MM.1S (cell line): ENCODE results near the gene GCK.

Experiments
- DNase-seq: peaks from one replicate; pipeline ENCODE4 v3.0.0-alpha.2; 2015
- H2AFZ ChIP-seq: fragments of 300-600 bp; sonication (generic); 2 replicates; pipeline ENCODE4 v1.6.0; 2016; ENCODE audit warnings: antibody characterized with exemption, low read length
- H3F3A ChIP-seq: fragments of 300-600 bp; sonication (generic); 2 replicates; pipeline ENCODE4 v1.6.1; 2016; ENCODE audit warnings: mild to moderate bottlenecking, antibody characterized with exemption, low read length, moderate library complexity, mixed read lengths; ENCODE audit not compliant: insufficient read depth
- H3K27ac ChIP-seq: fragments of 300-600 bp; sonication (generic); 2 replicates; pipeline ENCODE4 v1.5.1; 2016; ENCODE audit warnings: mild to moderate bottlenecking, low read length
- H3K27me3 ChIP-seq: fragments of 300-600 bp; sonication (generic); replicated peaks from 2 replicates; pipeline ENCODE4 v1.6.0; 2016; ENCODE audit warnings: low read length; ENCODE audit not compliant: insufficient read depth
- H3K36me3 ChIP-seq: fragments of 300-600 bp; sonication (generic); replicated peaks from 2 replicates; pipeline ENCODE4 v1.6.1; 2016; ENCODE audit warnings: mild to moderate bottlenecking, low read length, mixed read lengths; ENCODE audit not compliant: insufficient read depth
- H3K4me1 ChIP-seq: fragments of 300-600 bp; sonication (generic); 2 replicates; pipeline ENCODE4 v1.6.1; 2016; ENCODE audit warnings: low read length, mixed read lengths
- H3K4me2 ChIP-seq: fragments of 300-600 bp; sonication (generic); 2 replicates; pipeline ENCODE4 v1.6.0; 2016; ENCODE audit warnings: low read depth, low read length
- H3K4me3 ChIP-seq: fragments of 300-600 bp; sonication (generic); 2 replicates; pipeline ENCODE4 v1.5.1; 2016; ENCODE audit warnings: low read length, mixed read lengths
- H3K79me2 ChIP-seq: fragments of 300-600 bp; sonication (generic); 2 replicates; pipeline ENCODE4 v1.6.1; 2016; ENCODE audit warnings: mixed run types, low read length, mixed read lengths
- H3K9ac ChIP-seq: fragments of 300-600 bp; sonication (generic); 2 replicates; pipeline ENCODE4 v1.6.1; 2016; ENCODE audit warnings: low read length, mixed read lengths
- H3K9me2 ChIP-seq: fragments of 300-600 bp; sonication (generic); replicated peaks from 2 replicates; pipeline ENCODE4 v1.6.1; 2016; ENCODE audit warnings: mild to moderate bottlenecking, low read length, mixed read lengths; ENCODE audit not compliant: insufficient read depth
- H3K9me3 ChIP-seq: fragments of 300-600 bp; sonication (generic); replicated peaks from 2 replicates; pipeline ENCODE4 v1.6.1; 2016; ENCODE audit warnings: mild to moderate bottlenecking, low read length, mixed read lengths; ENCODE audit not compliant: insufficient read depth
- H4K20me1 ChIP-seq: fragments of 300-600 bp; sonication (generic); 2 replicates; pipeline ENCODE4 v1.6.1; 2016; ENCODE audit warnings: mild to moderate bottlenecking, low read length, moderate library complexity, mixed read lengths; ENCODE audit not compliant: insufficient read depth
- EZH2 ChIP-seq: fragments of 300-600 bp; sonication (generic); optimal IDR thresholded peaks from 2 replicates; pipeline ENCODE3; 2017; ENCODE audit warnings: low read depth, mild to moderate bottlenecking, antibody characterized with exemption, low read length, mixed read lengths
- EZH2phosphoT487 ChIP-seq: fragments of 300-600 bp; sonication (generic); IDR thresholded peaks from 2 replicates; pipeline ENCODE4 v1.6.1; 2018; ENCODE audit warnings: antibody characterized with exemption, low read length
- TF ChIP-seq, protein P1 (sequence below): fragments of 300-600 bp; sonication (generic); IDR thresholded peaks from 2 replicates; pipeline ENCODE4 v1.5.1; 2016; ENCODE audit warnings: antibody characterized with exemption, low read length, mixed read lengths

The GCK gene

DNA sequence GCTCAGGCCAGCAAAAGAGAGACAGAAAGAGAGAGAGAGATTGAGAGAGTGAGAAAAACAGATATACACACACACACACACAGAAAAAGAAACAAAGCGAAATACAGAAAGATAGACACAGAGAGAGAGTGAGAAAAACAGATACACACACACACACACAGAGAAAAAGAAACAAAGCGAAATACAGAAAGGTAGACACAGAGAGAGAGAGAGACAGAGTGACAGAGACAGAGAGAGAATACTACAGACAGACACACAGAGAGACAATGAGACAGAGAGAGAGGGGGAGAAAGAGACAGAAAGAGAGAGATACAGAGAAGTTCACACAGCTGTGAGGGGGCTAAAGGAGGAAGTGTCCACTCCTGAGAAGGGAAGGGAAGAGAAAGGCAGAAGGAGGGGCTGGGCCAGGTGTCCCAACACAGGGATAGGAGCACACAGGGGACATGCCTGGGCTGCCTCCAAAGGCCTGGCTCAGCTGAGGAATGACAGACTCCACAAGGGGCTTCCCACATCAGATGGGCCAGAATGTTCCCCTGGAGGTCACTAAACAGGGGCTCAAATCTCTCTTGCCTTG is 4.3 kb downstream of the GCK start:
- Histone ChIP-seq H3K27ac (no peak overlapping the region), H3K4me2 (no peak overlapping the region), H2AFZ (no peak overlapping the region)

DNA sequence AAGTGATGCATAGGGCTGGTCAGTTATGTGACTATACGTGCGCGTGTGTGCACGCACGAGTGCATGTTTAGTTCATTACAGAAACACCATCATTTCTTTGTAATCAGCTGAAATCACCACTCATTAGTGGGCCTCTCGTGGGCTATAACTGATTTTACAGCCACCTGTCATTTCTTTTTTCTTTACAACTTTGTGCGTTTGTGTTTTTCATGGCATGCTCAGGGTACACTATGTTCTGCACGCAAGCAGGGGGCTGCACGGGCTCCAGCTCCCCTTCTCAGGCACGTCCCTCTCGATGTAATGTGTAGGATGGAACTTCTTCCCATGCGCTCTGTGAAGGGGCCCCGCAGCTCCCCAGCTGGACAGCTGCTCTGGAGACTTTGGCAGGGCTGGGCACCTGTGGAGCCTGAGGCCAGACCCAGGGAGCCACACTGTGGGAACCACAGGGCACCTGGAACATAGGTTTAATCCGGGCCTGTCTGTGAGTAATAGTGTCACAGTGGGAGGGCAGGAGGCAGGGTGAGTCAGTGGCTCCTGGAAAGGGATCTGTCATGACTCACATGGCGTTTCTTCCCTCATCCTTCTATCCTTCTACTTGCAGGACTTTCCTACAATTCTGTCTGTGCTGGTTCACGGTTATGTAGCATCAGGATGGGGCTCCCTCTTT is 4.9 kb downstream of the GCK start:
- Histone ChIP-seq H3K9me3 (no peaks in the 10 kb centered on the region), H4K20me1 (no peaks in the 10 kb centered on the region), H3K79me2 (no peaks in the 10 kb centered on the region), H3K4me1 (no peaks in the 10 kb centered on the region), H3K4me3 (no peak overlapping the region), H3K4me2 (no peak overlapping the region), H3K27ac (no peak overlapping the region), H3K36me3 (no peaks in the 10 kb centered on the region), H2AFZ (no peak overlapping the region), H3K9ac (no peak overlapping the region), H3F3A (no peaks in the 10 kb centered on the region), H3K9me2 (no peaks in the 10 kb centered on the region), H3K27me3 (no peaks in the 10 kb centered on the region)
- TF ChIP-seq, protein P1, sequence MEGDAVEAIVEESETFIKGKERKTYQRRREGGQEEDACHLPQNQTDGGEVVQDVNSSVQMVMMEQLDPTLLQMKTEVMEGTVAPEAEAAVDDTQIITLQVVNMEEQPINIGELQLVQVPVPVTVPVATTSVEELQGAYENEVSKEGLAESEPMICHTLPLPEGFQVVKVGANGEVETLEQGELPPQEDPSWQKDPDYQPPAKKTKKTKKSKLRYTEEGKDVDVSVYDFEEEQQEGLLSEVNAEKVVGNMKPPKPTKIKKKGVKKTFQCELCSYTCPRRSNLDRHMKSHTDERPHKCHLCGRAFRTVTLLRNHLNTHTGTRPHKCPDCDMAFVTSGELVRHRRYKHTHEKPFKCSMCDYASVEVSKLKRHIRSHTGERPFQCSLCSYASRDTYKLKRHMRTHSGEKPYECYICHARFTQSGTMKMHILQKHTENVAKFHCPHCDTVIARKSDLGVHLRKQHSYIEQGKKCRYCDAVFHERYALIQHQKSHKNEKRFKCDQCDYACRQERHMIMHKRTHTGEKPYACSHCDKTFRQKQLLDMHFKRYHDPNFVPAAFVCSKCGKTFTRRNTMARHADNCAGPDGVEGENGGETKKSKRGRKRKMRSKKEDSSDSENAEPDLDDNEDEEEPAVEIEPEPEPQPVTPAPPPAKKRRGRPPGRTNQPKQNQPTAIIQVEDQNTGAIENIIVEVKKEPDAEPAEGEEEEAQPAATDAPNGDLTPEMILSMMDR = no peak
- TF ChIP-seq EZH2phosphoT487 (no peak), EZH2 (no peak)
- no peak for DNase-seq

More for the DNA sequence above, 4.3 kb downstream of the GCK start:
- Histone ChIP-seq H3K79me2 (no peaks in the 10 kb centered on the region), H3K9me2 (no peaks in the 10 kb centered on the region), H3K4me1 (no peaks in the 10 kb centered on the region), H3K36me3 (no peaks in the 10 kb centered on the region), H3K9me3 (no peaks in the 10 kb centered on the region), H3F3A (no peaks in the 10 kb centered on the region), H3K4me3 (no peak overlapping the region), H4K20me1 (no peaks in the 10 kb centered on the region), H3K27me3 (no peaks in the 10 kb centered on the region), H3K9ac (no peak overlapping the region)
- DNase-seq = no peak
- no peak for TF ChIP-seq EZH2

DNA sequence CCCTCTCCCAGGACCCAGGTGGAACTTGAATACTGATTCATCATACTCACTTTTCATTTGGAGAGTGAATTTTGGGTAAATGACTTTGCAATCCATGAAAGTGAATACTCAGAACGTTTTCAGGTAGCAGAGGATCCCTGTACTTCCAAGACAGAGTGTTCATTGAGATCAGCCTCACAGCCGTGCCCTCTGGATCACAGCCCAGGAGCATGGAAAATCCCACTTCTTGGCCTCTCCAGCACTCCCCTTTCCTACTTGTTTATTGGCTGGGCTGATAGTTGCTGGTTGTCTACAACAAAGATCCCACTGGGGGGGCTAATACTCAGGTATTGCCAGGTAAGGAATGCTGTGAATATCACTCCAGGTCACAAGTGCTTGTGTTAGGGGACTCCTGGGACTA is 5.9 kb downstream of the GCK start:
- H3F3A ChIP-seq = no peaks in the 10 kb centered on the region
- no peak overlapping the region for H2AFZ ChIP-seq
- H3K9me2 ChIP-seq = no peaks in the 10 kb centered on the region
- H3K36me3 ChIP-seq = no peaks in the 10 kb centered on the region
- no peaks in the 10 kb centered on the region for H3K9me3 ChIP-seq
- H3K27me3 ChIP-seq = no peaks in the 10 kb centered on the region
- no peak overlapping the region for H3K4me3 ChIP-seq
- H4K20me1 ChIP-seq = no peaks in the 10 kb centered on the region
- no peak overlapping the region for H3K27ac ChIP-seq
- H3K79me2 ChIP-seq = no peaks in the 10 kb centered on the region
- DNase-seq = no peak
- no peak overlapping the region for H3K4me2 ChIP-seq
- H3K4me1 ChIP-seq = no peaks in the 10 kb centered on the region
- H3K9ac ChIP-seq = no peak overlapping the region
- no peak for TF ChIP-seq EZH2
- TF ChIP-seq EZH2phosphoT487 = no peak
- TF ChIP-seq, protein P1 = no peak

DNA sequence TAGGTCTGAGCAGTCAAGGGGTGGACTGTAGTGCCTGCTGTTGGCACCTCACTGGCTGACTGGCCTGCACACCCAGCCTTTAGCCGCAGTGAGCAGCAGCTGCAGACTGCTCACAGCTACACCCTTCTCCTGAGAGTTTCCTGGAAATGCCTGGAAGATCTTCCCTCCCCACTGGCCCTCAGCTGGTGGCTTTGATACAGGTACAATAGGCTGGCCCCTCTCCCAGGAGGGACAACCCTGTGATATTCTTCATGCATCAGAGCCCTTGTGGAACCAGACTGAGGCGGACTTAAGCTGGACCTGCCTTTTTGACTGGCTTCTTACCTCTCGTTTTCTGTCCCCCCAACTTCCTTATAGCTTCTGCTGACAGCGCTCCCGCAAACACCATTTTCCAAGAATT is 6.4 kb downstream of the GCK start:
- no peak for DNase-seq
- Histone ChIP-seq H3K27me3 (no peaks in the 10 kb centered on the region), H3K4me1 (no peaks in the 10 kb centered on the region), H3K4me3 (no peak overlapping the region), H3F3A (no peaks in the 10 kb centered on the region), H3K9ac (no peak overlapping the region), H3K4me2 (no peak overlapping the region), H3K27ac (no peak overlapping the region), H3K9me3 (no peaks in the 10 kb centered on the region), H4K20me1 (no peaks in the 10 kb centered on the region), H3K9me2 (no peaks in the 10 kb centered on the region), H3K79me2 (no peaks in the 10 kb centered on the region), H2AFZ (no peak overlapping the region), H3K36me3 (no peaks in the 10 kb centered on the region)
- TF ChIP-seq EZH2 (no peak), EZH2phosphoT487 (no peak)
- TF ChIP-seq, protein P1 = no peak
